ENCODE measurements around the gene COTL1. TPM values are rescaled to one million over a fixed set of nuclear protein-coding genes. Genes with fewer than 3 reads are reported as not detected.

COTL1 gene, protein sequence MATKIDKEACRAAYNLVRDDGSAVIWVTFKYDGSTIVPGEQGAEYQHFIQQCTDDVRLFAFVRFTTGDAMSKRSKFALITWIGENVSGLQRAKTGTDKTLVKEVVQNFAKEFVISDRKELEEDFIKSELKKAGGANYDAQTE
- total RNA-seq, result 117 TPM
- polyA plus RNA-seq, result 145 TPM
- long read RNA-seq, donor 1, transcript COTL1-201 (4 exons, 1,843 nt), result major isoform, 11 of 12 reads
- long read RNA-seq, donor 1, partial matches to known transcripts, result 0 of 12 reads
- long read RNA-seq, donor 1, other reads (novel, unspliced or antisense), result 0 of 12 reads
- long read RNA-seq, donor 2, result 0 reads
- long read RNA-seq, donor 3, transcript COTL1-201 (4 exons, 1,843 nt), result major isoform, 98 of 105 reads
- long read RNA-seq, donor 3, transcript COTL1-202 (2 exons, 781 nt), result minor isoform, 7 of 105 reads
- long read RNA-seq, donor 3, partial matches to known transcripts, result 0 of 105 reads
- long read RNA-seq, donor 3, other reads (novel, unspliced or antisense), result 0 of 105 reads
- long read RNA-seq, donor 4, transcript COTL1-201 (4 exons, 1,843 nt), result major isoform, 75 of 80 reads
- long read RNA-seq, donor 4, transcript COTL1-202 (2 exons, 781 nt), result minor isoform, 5 of 80 reads
- long read RNA-seq, donor 4, partial matches to known transcripts, result 0 of 80 reads
- long read RNA-seq, donor 4, other reads (novel, unspliced or antisense), result 0 of 80 reads
- long read RNA-seq, donor 5, transcript COTL1-202 (2 exons, 781 nt), result minor isoform, 23 of 268 reads
- long read RNA-seq, donor 5, transcript COTL1-201 (4 exons, 1,843 nt), result major isoform, 227 of 268 reads
- long read RNA-seq, donor 5, partial matches to known transcripts, result 18 of 268 reads
- long read RNA-seq, donor 5, other reads (novel, unspliced or antisense), result 0 of 268 reads
- long read RNA-seq, donor 6, transcript COTL1-201 (4 exons, 1,843 nt), result major isoform, 109 of 118 reads
- long read RNA-seq, donor 6, partial matches to known transcripts, result 6 of 118 reads
- long read RNA-seq, donor 6, other reads (novel, unspliced or antisense), result 0 of 118 reads
- long read RNA-seq, donor 7, transcript COTL1-201 (4 exons, 1,843 nt), result major isoform, 115 of 125 reads
- long read RNA-seq, donor 7, transcript COTL1-202 (2 exons, 781 nt), result minor isoform, 10 of 125 reads
- long read RNA-seq, donor 7, partial matches to known transcripts, result 0 of 125 reads
- long read RNA-seq, donor 7, other reads (novel, unspliced or antisense), result 0 of 125 reads
- long read RNA-seq, donor 8, transcript COTL1-201 (4 exons, 1,843 nt), result major isoform, 81 of 85 reads
- long read RNA-seq, donor 8, partial matches to known transcripts, result 0 of 85 reads
- long read RNA-seq, donor 8, other reads (novel, unspliced or antisense), result 0 of 85 reads
- long read RNA-seq, donor 9, transcript COTL1-201 (4 exons, 1,843 nt), result major isoform, 37 of 39 reads
- long read RNA-seq, donor 9, partial matches to known transcripts, result 0 of 39 reads
- long read RNA-seq, donor 9, other reads (novel, unspliced or antisense), result 0 of 39 reads
- long read RNA-seq, donor 10, transcript COTL1-201 (4 exons, 1,843 nt), result major isoform, 94 of 101 reads
- long read RNA-seq, donor 10, transcript COTL1-202 (2 exons, 781 nt), result minor isoform, 7 of 101 reads
- long read RNA-seq, donor 10, partial matches to known transcripts, result 0 of 101 reads
- long read RNA-seq, donor 10, other reads (novel, unspliced or antisense), result 0 of 101 reads

DNA sequence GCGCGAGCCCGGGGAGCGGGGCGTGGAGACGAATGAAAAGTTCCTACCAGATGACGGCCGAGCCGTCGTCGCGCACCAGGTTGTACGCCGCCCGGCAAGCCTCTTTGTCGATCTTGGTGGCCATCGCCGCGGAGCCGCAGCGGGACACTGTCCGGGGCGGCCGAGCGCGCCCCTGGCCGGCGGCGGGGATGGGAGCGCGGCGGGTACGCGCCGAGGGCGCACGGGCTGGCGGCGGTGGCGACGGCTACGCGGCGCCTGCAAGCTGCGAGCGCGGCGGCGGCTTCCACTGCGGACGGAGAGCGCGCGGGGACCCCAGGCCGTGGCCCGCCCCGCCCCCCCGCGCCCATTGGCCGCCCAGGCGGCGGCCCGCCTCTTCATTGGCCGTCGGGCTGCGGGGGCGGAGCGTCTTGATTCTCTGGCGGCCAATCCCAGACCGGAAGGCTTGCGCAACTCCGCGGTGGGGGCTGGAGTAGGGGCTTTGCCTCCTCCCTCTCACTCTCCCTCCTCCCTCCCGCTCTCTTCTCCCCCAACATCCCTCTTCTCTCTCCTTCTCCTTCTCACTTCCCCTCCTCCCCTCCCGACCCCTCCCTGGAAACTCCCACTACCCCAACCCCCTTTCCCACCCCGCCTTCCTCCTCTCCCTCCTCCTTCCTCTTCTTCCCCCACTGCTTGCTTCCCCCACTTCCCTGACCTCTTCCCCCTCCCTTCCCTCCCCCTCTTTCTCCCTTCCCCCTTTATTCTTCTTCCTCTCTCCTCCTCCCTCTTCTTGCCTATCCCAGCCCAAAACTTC, at the start of gene COTL1:
Gene COTL1, minus strand, starts transcription at position 288 of the 790 bp plus-strand sequence. Its CDS starts 164 bp downstream, at position 124.
- peaks cover 4 to 36% of the 10 kb centered on the region in 2 donors for H3K4me1 ChIP-seq (ENCODE audit: control insufficient read depth in 2 of 2, insufficient read depth in 2 of 2, low read length in 2 of 2)
- H3K27ac ChIP-seq (ENCODE audit: low read depth in 1 of 2, low read length in 1 of 2), result peak within 1 kb of the TSS in 1 of 2 donors; percentile 1
- peak within 1 kb of the TSS; percentile 43 to 65 for H3K4me3 ChIP-seq (ENCODE audit: low read length in 2 of 2)
- peaks cover 13 to 34% of the 10 kb centered on the region in 2 donors for H3K27me3 ChIP-seq (ENCODE audit: control insufficient read depth in 2 of 2, insufficient read depth in 1 of 2, low read length in 1 of 2)
- H3K36me3 ChIP-seq (ENCODE audit: control insufficient read depth in 2 of 2, insufficient read depth in 2 of 2, low read length in 1 of 2), result peaks cover 0 to 4% of the 10 kb centered on the region in 2 donors
- DNase-seq (ENCODE audit: low read depth in 6 of 9, low spot score in 9 of 9), result peak in 8 of 9 donors; percentile 87 to 98 (median 94)
- H3K9me3 ChIP-seq (ENCODE audit: control insufficient read depth in 2 of 2, insufficient read depth in 1 of 2, low read length in 1 of 2), result no peaks in the 10 kb centered on the region
- WGBS, result under 1% methylated on average over 73 of the region's 76 CpGs

DNA sequence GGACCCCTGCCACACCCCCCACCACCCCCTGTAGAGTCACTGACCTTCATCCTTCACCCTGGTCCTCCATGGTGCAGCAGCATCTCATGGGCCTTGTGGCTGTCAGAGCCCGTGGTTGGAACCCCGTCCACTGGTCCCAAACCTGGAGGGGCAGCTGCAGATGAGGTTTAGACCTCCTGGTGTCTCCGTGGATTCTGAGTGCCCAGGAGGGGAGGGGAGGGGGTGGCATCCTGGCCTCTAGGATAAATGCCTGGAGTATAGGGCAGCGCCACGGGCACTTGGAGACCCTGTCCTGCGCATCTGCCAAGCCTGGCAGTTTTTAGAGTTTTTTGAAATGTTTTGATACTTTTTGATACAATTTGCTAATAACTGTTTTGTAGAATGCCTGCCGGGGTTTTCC, 48.0 kb upstream of the COTL1 start:
- H3K4me1 ChIP-seq (ENCODE audit: control insufficient read depth in 2 of 2, insufficient read depth in 2 of 2, low read length in 2 of 2), result no peaks in the 10 kb centered on the region
- no peak for DNase-seq (ENCODE audit: low read depth in 6 of 9, low spot score in 9 of 9)
- H3K36me3 ChIP-seq (ENCODE audit: control insufficient read depth in 2 of 2, insufficient read depth in 2 of 2, low read length in 1 of 2), result peaks cover 28 to 47% of the 10 kb centered on the region in 2 donors
- 90% methylated on average over 7 of the region's 7 CpGs for WGBS
- no peak overlapping the region for H3K27ac ChIP-seq (ENCODE audit: low read depth in 1 of 2, low read length in 1 of 2)
- H3K27me3 ChIP-seq (ENCODE audit: control insufficient read depth in 2 of 2, insufficient read depth in 1 of 2, low read length in 1 of 2), result no peaks in the 10 kb centered on the region
- H3K4me3 ChIP-seq (ENCODE audit: low read length in 2 of 2), result no peak overlapping the region
- no peaks in the 10 kb centered on the region for H3K9me3 ChIP-seq (ENCODE audit: control insufficient read depth in 2 of 2, insufficient read depth in 1 of 2, low read length in 1 of 2)

DNA sequence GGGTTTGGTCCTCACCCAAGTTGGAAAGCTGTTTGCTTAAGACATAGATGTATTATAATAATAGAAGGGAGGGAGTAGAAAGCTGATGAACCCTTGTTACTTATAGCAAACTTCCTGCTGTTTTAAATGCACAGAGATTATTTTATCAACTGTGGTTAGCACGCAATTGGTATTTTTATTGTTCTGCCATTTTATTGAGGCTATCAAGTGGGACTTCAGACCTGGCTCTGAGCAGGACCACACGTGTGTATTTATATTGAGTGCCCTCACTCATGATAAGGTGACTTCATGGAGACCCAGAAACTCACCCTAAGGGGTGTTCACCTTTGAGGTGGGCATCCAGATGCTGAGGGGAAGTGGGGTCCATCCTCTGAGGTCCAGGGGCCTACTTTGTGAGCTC, 47.5 kb upstream of the COTL1 start:
- H3K4me1 ChIP-seq (ENCODE audit: control insufficient read depth in 2 of 2, insufficient read depth in 2 of 2, low read length in 2 of 2), result no peaks in the 10 kb centered on the region
- no peak overlapping the region for H3K27ac ChIP-seq (ENCODE audit: low read depth in 1 of 2, low read length in 1 of 2)
- H3K36me3 ChIP-seq (ENCODE audit: control insufficient read depth in 2 of 2, insufficient read depth in 2 of 2, low read length in 1 of 2), result peaks cover 29 to 48% of the 10 kb centered on the region in 2 donors
- no peak overlapping the region for H3K4me3 ChIP-seq (ENCODE audit: low read length in 2 of 2)
- H3K27me3 ChIP-seq (ENCODE audit: control insufficient read depth in 2 of 2, insufficient read depth in 1 of 2, low read length in 1 of 2), result no peaks in the 10 kb centered on the region
- DNase-seq (ENCODE audit: low read depth in 6 of 9, low spot score in 9 of 9), result no peak
- no peaks in the 10 kb centered on the region for H3K9me3 ChIP-seq (ENCODE audit: control insufficient read depth in 2 of 2, insufficient read depth in 1 of 2, low read length in 1 of 2)
- WGBS, result 96% methylated on average over 2 of the region's 2 CpGs

DNA sequence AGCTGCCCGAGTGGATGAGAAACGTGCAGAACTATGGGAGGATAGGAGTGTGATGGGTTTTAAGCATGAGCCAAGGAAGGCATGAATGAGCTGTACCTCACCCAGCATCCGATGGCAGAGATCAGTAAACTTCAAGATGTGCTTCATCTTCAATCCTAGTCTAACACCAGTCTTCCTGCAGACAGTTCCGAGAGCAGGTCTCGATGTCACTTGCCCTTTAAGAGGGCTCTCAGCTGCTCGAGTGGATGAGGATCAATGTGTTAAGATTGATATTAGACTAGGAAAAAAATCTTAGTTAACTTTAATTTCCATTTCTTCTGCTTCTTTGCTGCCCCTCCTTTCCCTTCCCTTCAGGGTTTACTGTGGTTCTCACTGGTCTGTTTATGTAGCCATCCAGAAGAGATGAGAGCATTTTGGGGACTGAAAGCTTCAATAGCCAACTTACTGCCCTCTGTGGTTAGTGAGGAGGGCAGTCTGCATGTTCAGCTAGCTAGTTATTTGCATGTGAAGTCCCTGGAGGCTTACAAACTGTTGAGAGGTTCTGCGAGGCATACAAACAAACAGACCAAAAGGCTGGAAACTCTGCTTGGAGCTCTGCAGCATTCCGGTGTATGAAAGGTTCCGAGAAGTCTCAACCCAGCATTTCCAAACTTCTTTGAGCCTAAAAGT, 45.7 kb upstream of the COTL1 start:
- Histone ChIP-seq H3K27me3 (ENCODE audit: control insufficient read depth in 2 of 2, insufficient read depth in 1 of 2, low read length in 1 of 2) (no peaks in the 10 kb centered on the region), H3K36me3 (ENCODE audit: control insufficient read depth in 2 of 2, insufficient read depth in 2 of 2, low read length in 1 of 2) (peaks cover 46 to 61% of the 10 kb centered on the region in 2 donors), H3K9me3 (ENCODE audit: control insufficient read depth in 2 of 2, insufficient read depth in 1 of 2, low read length in 1 of 2) (no peaks in the 10 kb centered on the region), H3K4me1 (ENCODE audit: control insufficient read depth in 2 of 2, insufficient read depth in 2 of 2, low read length in 2 of 2) (no peaks in the 10 kb centered on the region), H3K4me3 (ENCODE audit: low read length in 2 of 2) (no peak overlapping the region), H3K27ac (ENCODE audit: low read depth in 1 of 2, low read length in 1 of 2) (no peak overlapping the region)
- DNase-seq (ENCODE audit: low read depth in 6 of 9, low spot score in 9 of 9), result no peak
- WGBS, result 96% methylated on average over 9 of the region's 9 CpGs

DNA sequence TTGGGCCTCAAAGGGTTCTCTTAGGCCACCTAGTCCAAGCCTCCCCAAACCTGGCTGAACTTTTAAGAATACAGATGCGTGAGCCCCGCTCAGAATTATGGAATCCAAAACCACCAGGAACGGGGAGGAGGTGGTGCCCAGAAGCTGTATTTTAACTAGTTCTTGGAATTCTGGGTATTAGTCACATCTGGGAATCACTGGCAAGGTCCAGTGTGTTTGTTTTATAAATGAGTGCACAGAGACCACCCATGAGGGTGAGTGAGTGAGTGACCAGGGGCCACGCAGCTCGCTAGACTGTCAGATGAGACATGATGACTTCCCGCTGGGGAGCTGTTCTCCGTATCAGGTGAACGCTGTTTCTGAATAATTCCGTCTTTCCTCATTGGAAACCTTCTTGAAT, 44.6 kb upstream of the COTL1 start:
- Histone ChIP-seq H3K9me3 (ENCODE audit: control insufficient read depth in 2 of 2, insufficient read depth in 1 of 2, low read length in 1 of 2) (no peaks in the 10 kb centered on the region), H3K4me1 (ENCODE audit: control insufficient read depth in 2 of 2, insufficient read depth in 2 of 2, low read length in 2 of 2) (no peaks in the 10 kb centered on the region), H3K36me3 (ENCODE audit: control insufficient read depth in 2 of 2, insufficient read depth in 2 of 2, low read length in 1 of 2) (peaks cover 57 to 72% of the 10 kb centered on the region in 2 donors), H3K4me3 (ENCODE audit: low read length in 2 of 2) (no peak overlapping the region), H3K27ac (ENCODE audit: low read depth in 1 of 2, low read length in 1 of 2) (no peak overlapping the region), H3K27me3 (ENCODE audit: control insufficient read depth in 2 of 2, insufficient read depth in 1 of 2, low read length in 1 of 2) (no peaks in the 10 kb centered on the region)
- DNase-seq (ENCODE audit: low read depth in 6 of 9, low spot score in 9 of 9), result no peak
- 97% methylated on average over 9 of the region's 9 CpGs for WGBS

DNA sequence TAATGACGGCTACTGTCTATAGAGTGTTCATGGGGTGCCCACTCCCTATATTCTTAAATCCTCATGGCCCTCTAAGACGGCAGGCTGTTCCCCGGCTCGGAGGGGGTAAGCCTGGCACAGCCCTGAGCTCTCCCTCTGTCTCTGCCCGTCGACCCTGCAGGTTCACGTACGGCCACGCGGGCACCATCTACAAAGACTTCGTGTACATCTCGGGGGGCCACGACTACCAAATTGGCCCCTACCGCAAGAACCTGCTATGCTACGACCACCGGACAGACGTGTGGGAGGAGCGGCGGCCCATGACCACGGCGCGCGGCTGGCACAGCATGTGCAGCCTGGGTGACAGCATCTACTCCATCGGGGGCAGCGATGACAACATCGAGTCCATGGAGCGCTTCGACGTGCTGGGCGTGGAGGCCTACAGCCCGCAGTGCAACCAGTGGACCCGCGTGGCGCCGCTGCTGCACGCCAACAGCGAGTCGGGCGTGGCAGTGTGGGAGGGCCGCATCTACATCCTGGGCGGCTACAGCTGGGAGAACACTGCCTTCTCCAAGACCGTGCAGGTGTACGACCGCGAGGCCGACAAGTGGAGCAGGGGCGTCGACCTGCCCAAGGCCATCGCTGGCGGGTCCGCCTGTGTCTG, 43.7 kb upstream of the COTL1 start:
- H3K27ac ChIP-seq (ENCODE audit: low read depth in 1 of 2, low read length in 1 of 2), result no peak overlapping the region
- H3K27me3 ChIP-seq (ENCODE audit: control insufficient read depth in 2 of 2, insufficient read depth in 1 of 2, low read length in 1 of 2), result no peaks in the 10 kb centered on the region
- H3K9me3 ChIP-seq (ENCODE audit: control insufficient read depth in 2 of 2, insufficient read depth in 1 of 2, low read length in 1 of 2), result no peaks in the 10 kb centered on the region
- peaks cover 66 to 81% of the 10 kb centered on the region in 2 donors for H3K36me3 ChIP-seq (ENCODE audit: control insufficient read depth in 2 of 2, insufficient read depth in 2 of 2, low read length in 1 of 2)
- 98% methylated on average over 51 of the region's 51 CpGs for WGBS
- H3K4me1 ChIP-seq (ENCODE audit: control insufficient read depth in 2 of 2, insufficient read depth in 2 of 2, low read length in 2 of 2), result peaks cover 0 to 3% of the 10 kb centered on the region in 2 donors
- no peak overlapping the region for H3K4me3 ChIP-seq (ENCODE audit: low read length in 2 of 2)
- no peak for DNase-seq (ENCODE audit: low read depth in 6 of 9, low spot score in 9 of 9)

DNA sequence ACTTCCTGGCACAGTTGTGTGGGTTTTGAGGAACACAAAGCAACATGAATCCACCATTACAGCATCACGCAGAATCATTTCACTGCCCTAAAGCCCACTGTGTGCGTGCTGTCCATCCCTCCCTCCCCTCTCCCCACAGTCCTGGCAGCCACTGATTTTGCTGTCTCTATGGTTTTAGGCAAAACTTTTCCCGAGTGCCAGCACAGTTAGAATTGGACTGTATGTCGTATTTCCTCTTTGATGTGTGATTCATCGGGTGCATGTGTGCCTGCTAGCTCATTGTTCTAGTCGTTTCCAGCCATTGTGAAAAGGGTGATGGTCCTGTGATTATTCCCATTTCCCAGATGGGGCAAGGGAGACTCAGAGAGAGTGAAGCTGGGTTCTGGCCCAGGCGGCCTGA, 43.1 kb upstream of the COTL1 start:
- DNase-seq (ENCODE audit: low read depth in 6 of 9, low spot score in 9 of 9), result no peak
- Histone ChIP-seq H3K36me3 (ENCODE audit: control insufficient read depth in 2 of 2, insufficient read depth in 2 of 2, low read length in 1 of 2) (peaks cover 66 to 77% of the 10 kb centered on the region in 2 donors), H3K27me3 (ENCODE audit: control insufficient read depth in 2 of 2, insufficient read depth in 1 of 2, low read length in 1 of 2) (no peaks in the 10 kb centered on the region), H3K4me1 (ENCODE audit: control insufficient read depth in 2 of 2, insufficient read depth in 2 of 2, low read length in 2 of 2) (peaks cover 0 to 8% of the 10 kb centered on the region in 2 donors), H3K9me3 (ENCODE audit: control insufficient read depth in 2 of 2, insufficient read depth in 1 of 2, low read length in 1 of 2) (no peaks in the 10 kb centered on the region), H3K4me3 (ENCODE audit: low read length in 2 of 2) (no peak overlapping the region), H3K27ac (ENCODE audit: low read depth in 1 of 2, low read length in 1 of 2) (no peak overlapping the region)
- WGBS, result 97% methylated on average over 7 of the region's 7 CpGs
